ENCODE data around the gene GHRH.

The GHRH gene

GRCh38 chr20:37298190-37298939, 36.8 kb upstream of the GHRH start:
- Histone ChIP-seq H3K27ac (ENCODE audit: low read depth, low read length) (no peak overlapping the region), H3K36me3 (ENCODE audit: control insufficient read depth, insufficient read depth, low read length) (peaks cover 18% of the 10 kb centered on the region), H3K27me3 (ENCODE audit: control insufficient read depth, insufficient read depth, low read length) (no peaks in the 10 kb centered on the region), H3K4me3 (ENCODE audit: low read length) (no peak overlapping the region), H3K9ac (ENCODE audit: low read length) (no peak overlapping the region), H3K4me1 (ENCODE audit: control insufficient read depth, insufficient read depth, low read length) (peaks cover 39% of the 10 kb centered on the region)

GRCh38 chr20:37297066-37297736, 35.6 kb upstream of the GHRH start:
- H3K4me3 ChIP-seq (ENCODE audit: low read length): no peak overlapping the region
- H3K27ac ChIP-seq (ENCODE audit: low read depth, low read length): peak overlapping the region; percentile 92
- H3K9ac ChIP-seq (ENCODE audit: low read length): no peak overlapping the region
- H3K36me3 ChIP-seq (ENCODE audit: control insufficient read depth, insufficient read depth, low read length): peaks cover 16% of the 10 kb centered on the region
- H3K4me1 ChIP-seq (ENCODE audit: control insufficient read depth, insufficient read depth, low read length): peaks cover 39% of the 10 kb centered on the region
- H3K27me3 ChIP-seq (ENCODE audit: control insufficient read depth, insufficient read depth, low read length): no peaks in the 10 kb centered on the region

GRCh38 chr20:37296371-37296770, 34.8 kb upstream of the GHRH start:
- Histone ChIP-seq H3K27me3 (ENCODE audit: control insufficient read depth, insufficient read depth, low read length) (no peaks in the 10 kb centered on the region), H3K9ac (ENCODE audit: low read length) (no peak overlapping the region), H3K4me1 (ENCODE audit: control insufficient read depth, insufficient read depth, low read length) (peaks cover 39% of the 10 kb centered on the region), H3K4me3 (ENCODE audit: low read length) (no peak overlapping the region), H3K27ac (ENCODE audit: low read depth, low read length) (peak overlapping the region; percentile 92), H3K36me3 (ENCODE audit: control insufficient read depth, insufficient read depth, low read length) (peaks cover 9% of the 10 kb centered on the region)

- H3K4me3 ChIP-seq (ENCODE audit: low read length): no peak overlapping the region
- H3K9ac ChIP-seq (ENCODE audit: low read length): no peak overlapping the region
- peaks cover 6% of the 10 kb centered on the region for H3K36me3 ChIP-seq (ENCODE audit: control insufficient read depth, insufficient read depth, low read length)
- H3K27me3 ChIP-seq (ENCODE audit: control insufficient read depth, insufficient read depth, low read length): no peaks in the 10 kb centered on the region
- H3K27ac ChIP-seq (ENCODE audit: low read depth, low read length): peak overlapping the region; percentile 92
- peaks cover 39% of the 10 kb centered on the region for H3K4me1 ChIP-seq (ENCODE audit: control insufficient read depth, insufficient read depth, low read length)
These were observed 34.0 kb upstream of the GHRH start for GRCh38 chr20:37295595-37295994.

- no peak overlapping the region for H3K4me3 ChIP-seq (ENCODE audit: low read length)
- H3K9ac ChIP-seq (ENCODE audit: low read length): no peak overlapping the region
- peak overlapping the region; percentile 92 for H3K27ac ChIP-seq (ENCODE audit: low read depth, low read length)
- peaks cover 42% of the 10 kb centered on the region for H3K4me1 ChIP-seq (ENCODE audit: control insufficient read depth, insufficient read depth, low read length)
- peaks cover 5% of the 10 kb centered on the region for H3K36me3 ChIP-seq (ENCODE audit: control insufficient read depth, insufficient read depth, low read length)
- H3K27me3 ChIP-seq (ENCODE audit: control insufficient read depth, insufficient read depth, low read length): no peaks in the 10 kb centered on the region
These were observed 33.4 kb upstream of the GHRH start for GRCh38 chr20:37295001-37295400.

- H3K4me1 ChIP-seq (ENCODE audit: control insufficient read depth, insufficient read depth, low read length): peaks cover 36% of the 10 kb centered on the region
- peak overlapping the region; percentile 92 for H3K27ac ChIP-seq (ENCODE audit: low read depth, low read length)
These were observed 32.8 kb upstream of the GHRH start for GRCh38 chr20:37294262-37294981.

GRCh38 chr20:37293301-37293943, 31.8 kb upstream of the GHRH start:
- no peak overlapping the region for H3K4me3 ChIP-seq (ENCODE audit: low read length)
- no peaks in the 10 kb centered on the region for H3K27me3 ChIP-seq (ENCODE audit: control insufficient read depth, insufficient read depth, low read length)
- peak overlapping the region; percentile 92 for H3K27ac ChIP-seq (ENCODE audit: low read depth, low read length)
- H3K36me3 ChIP-seq (ENCODE audit: control insufficient read depth, insufficient read depth, low read length): no peaks in the 10 kb centered on the region
- peaks cover 35% of the 10 kb centered on the region for H3K4me1 ChIP-seq (ENCODE audit: control insufficient read depth, insufficient read depth, low read length)
- no peak overlapping the region for H3K9ac ChIP-seq (ENCODE audit: low read length)

More at GRCh38 chr20:37294262-37294981, 32.8 kb upstream of the GHRH start:
- H3K9ac ChIP-seq (ENCODE audit: low read length): no peak overlapping the region
- H3K4me3 ChIP-seq (ENCODE audit: low read length): no peak overlapping the region
- no peaks in the 10 kb centered on the region for H3K27me3 ChIP-seq (ENCODE audit: control insufficient read depth, insufficient read depth, low read length)
- no peaks in the 10 kb centered on the region for H3K36me3 ChIP-seq (ENCODE audit: control insufficient read depth, insufficient read depth, low read length)

GRCh38 chr20:37291724-37292126, 30.1 kb upstream of the GHRH start:
- no peak overlapping the region for H3K4me3 ChIP-seq (ENCODE audit: low read length)
- no peak overlapping the region for H3K9ac ChIP-seq (ENCODE audit: low read length)
- H3K27ac ChIP-seq (ENCODE audit: low read depth, low read length): no peak overlapping the region
- H3K36me3 ChIP-seq (ENCODE audit: control insufficient read depth, insufficient read depth, low read length): no peaks in the 10 kb centered on the region
- H3K4me1 ChIP-seq (ENCODE audit: control insufficient read depth, insufficient read depth, low read length): peaks cover 28% of the 10 kb centered on the region
- H3K27me3 ChIP-seq (ENCODE audit: control insufficient read depth, insufficient read depth, low read length): no peaks in the 10 kb centered on the region

GRCh38 chr20:37290158-37290810, 28.7 kb upstream of the GHRH start:
- peak overlapping the region; percentile 11 for H3K9ac ChIP-seq (ENCODE audit: low read length)
- H3K4me1 ChIP-seq (ENCODE audit: control insufficient read depth, insufficient read depth, low read length): peaks cover 15% of the 10 kb centered on the region
- H3K27me3 ChIP-seq (ENCODE audit: control insufficient read depth, insufficient read depth, low read length): no peaks in the 10 kb centered on the region
- H3K36me3 ChIP-seq (ENCODE audit: control insufficient read depth, insufficient read depth, low read length): no peaks in the 10 kb centered on the region
- peak overlapping the region; percentile 87 for H3K27ac ChIP-seq (ENCODE audit: low read depth, low read length)
- H3K4me3 ChIP-seq (ENCODE audit: low read length): peak overlapping the region; percentile 93

- H3K9ac ChIP-seq (ENCODE audit: low read length): no peak overlapping the region
- no peaks in the 10 kb centered on the region for H3K27me3 ChIP-seq (ENCODE audit: control insufficient read depth, insufficient read depth, low read length)
- peaks cover 4% of the 10 kb centered on the region for H3K4me1 ChIP-seq (ENCODE audit: control insufficient read depth, insufficient read depth, low read length)
- H3K4me3 ChIP-seq (ENCODE audit: low read length): no peak overlapping the region
- H3K36me3 ChIP-seq (ENCODE audit: control insufficient read depth, insufficient read depth, low read length): no peaks in the 10 kb centered on the region
- no peak overlapping the region for H3K27ac ChIP-seq (ENCODE audit: low read depth, low read length)
These were observed 26.5 kb upstream of the GHRH start for GRCh38 chr20:37288091-37288490.

GRCh38 chr20:37285664-37286374, 24.2 kb upstream of the GHRH start:
- no peaks in the 10 kb centered on the region for H3K36me3 ChIP-seq (ENCODE audit: control insufficient read depth, insufficient read depth, low read length)
- H3K4me1 ChIP-seq (ENCODE audit: control insufficient read depth, insufficient read depth, low read length): peaks cover 8% of the 10 kb centered on the region
- no peak overlapping the region for H3K9ac ChIP-seq (ENCODE audit: low read length)
- H3K27me3 ChIP-seq (ENCODE audit: control insufficient read depth, insufficient read depth, low read length): no peaks in the 10 kb centered on the region
- no peak overlapping the region for H3K27ac ChIP-seq (ENCODE audit: low read depth, low read length)
- H3K4me3 ChIP-seq (ENCODE audit: low read length): no peak overlapping the region
